GM23338 (cell line): ENCODE results near the gene SNRPD3. TPM values are rescaled to one million over a fixed set of nuclear protein-coding genes. Genes with fewer than 3 reads are reported as not detected.

Experiments used
- ATAC-seq: fragments of 200-7000 bp; cut with Tn5 transposase; 3 replicates; pipeline ENCODE4 v1.9.1; 2020
- DNase-seq: peaks from one replicate; pipeline ENCODE4 v3.0.0-alpha.2; 2015; ENCODE audit warnings: low spot score
- H2AFZ ChIP-seq: fragments of 200-600 bp; sonication (generic); 2 replicates; pipeline ENCODE4 v1.8.0; 2016; ENCODE audit warnings: antibody characterized with exemption, mild to moderate bottlenecking, moderate library complexity
- H3F3A ChIP-seq: fragments of 200-600 bp; sonication (generic); replicated peaks from 2 replicates; pipeline ENCODE4 v1.8.0; 2017; ENCODE audit warnings: antibody characterized with exemption, mixed run types, low read depth
- H3K27ac ChIP-seq: fragments of 200-600 bp; sonication (generic); 2 replicates; pipeline ENCODE4 v1.6.1; 2016; ENCODE audit warnings: low read depth
- H3K27me3 ChIP-seq: fragments of 200-600 bp; sonication (generic); 2 replicates; pipeline ENCODE4 v1.8.0; 2016; ENCODE audit warnings: mild to moderate bottlenecking, mixed run types, moderate library complexity; ENCODE audit not compliant: insufficient read depth
- H3K36me3 ChIP-seq: fragments of 200-600 bp; sonication (generic); 2 replicates; pipeline ENCODE4 v1.8.0; 2016; ENCODE audit warnings: mild to moderate bottlenecking; ENCODE audit not compliant: insufficient read depth
- H3K4me1 ChIP-seq: fragments of 200-600 bp; sonication (generic); 2 replicates; pipeline ENCODE4 v1.8.0; 2016; ENCODE audit warnings: mild to moderate bottlenecking, moderate library complexity; ENCODE audit not compliant: insufficient read depth
- H3K4me2 ChIP-seq: fragments of 200-600 bp; sonication (generic); 2 replicates; pipeline ENCODE4 v1.7.1; 2017; ENCODE audit warnings: mixed run types
- H3K4me3 ChIP-seq: fragments of 200-600 bp; sonication (generic); 2 replicates; pipeline ENCODE4 v1.6.1; 2016; ENCODE audit warnings: mixed run types
- H3K79me2 ChIP-seq: fragments of 200-600 bp; sonication (generic); replicated peaks from 2 replicates; pipeline ENCODE4 v1.8.0; 2017; ENCODE audit warnings: mild to moderate bottlenecking; ENCODE audit not compliant: insufficient read depth
- H3K9me2 ChIP-seq: fragments of 200-600 bp; sonication (generic); 2 replicates; pipeline ENCODE4 v1.8.0; 2017; ENCODE audit not compliant: insufficient read depth
- H4K20me1 ChIP-seq: fragments of 200-600 bp; sonication (generic); replicated peaks from 2 replicates; pipeline ENCODE4 v1.8.0; 2017; ENCODE audit warnings: mild to moderate bottlenecking; ENCODE audit not compliant: insufficient read depth
- H3K27ac Mint-ChIP-seq: 2 replicates; pipeline ENCODE4 v1.8.0; 2020; ENCODE audit warnings: inconsistent platforms, mild to moderate bottlenecking, moderate library complexity, mixed read lengths
- H3K27me3 Mint-ChIP-seq: 3 replicates; pipeline ENCODE4 v1.8.0; 2022; ENCODE audit warnings: low read depth, mild to moderate bottlenecking, moderate library complexity, mixed read lengths, inconsistent platforms; ENCODE audit not compliant: insufficient read depth, poor library complexity
- H3K36me3 Mint-ChIP-seq: 3 replicates; pipeline ENCODE4 v1.8.0; 2021; ENCODE audit warnings: low read depth, mild to moderate bottlenecking, inconsistent platforms, moderate library complexity, mixed read lengths
- H3K4me1 Mint-ChIP-seq: 3 replicates; pipeline ENCODE4 v1.8.0; 2020; ENCODE audit warnings: mild to moderate bottlenecking, inconsistent platforms, mixed read lengths
- H3K4me3 Mint-ChIP-seq: 3 replicates; pipeline ENCODE4 v1.8.0; 2021; ENCODE audit warnings: moderate library complexity, mild to moderate bottlenecking, inconsistent platforms, mixed read lengths
- H3K9me3 Mint-ChIP-seq: 3 replicates; pipeline ENCODE4 v1.8.0; 2020; ENCODE audit warnings: moderate library complexity, mild to moderate bottlenecking, inconsistent platforms, mixed read lengths
- EZH2 ChIP-seq: fragments of 200-600 bp; sonication (generic); IDR thresholded peaks from one replicate; pipeline ENCODE4 v1.8.0; 2017; ENCODE audit warnings: antibody characterized with exemption, mild to moderate bottlenecking, low read depth; ENCODE audit not compliant: unreplicated experiment
- STAT1 ChIP-seq: IDR thresholded peaks from one replicate; pipeline ENCODE4 v1.6.1; 2016; ENCODE audit warnings: antibody characterized with exemption; ENCODE audit not compliant: unreplicated experiment
- ZNF331 ChIP-seq: fragments of 250-450 bp; sonication (Bioruptor Pico); IDR thresholded peaks from 2 replicates; pipeline ENCODE4 v1.5.0; 2020; ENCODE audit warnings: low read depth, mild to moderate bottlenecking, moderate library complexity
- polyA plus RNA-seq: library from polyadenylated mRNA; unstranded; fragments of >200 nt; fragmentation: Nextera tagmentation; extraction: Ambion mirVana; gene quantifications from 2 replicates; pipeline ENCODE4 v1.2.1, GENCODE V29; 2016
- total RNA-seq: library from RNA; depleted of rRNA; stranded (reverse); fragments of >200 nt; shearing (Covaris generic); gene quantifications from 2 replicates; pipeline ENCODE4 v1.2.3, GENCODE V29; 2014
- TF ChIP-seq, protein P1 (sequence below): fragments of 250-450 bp; sonication (Bioruptor Pico); IDR thresholded peaks from 2 replicates; pipeline ENCODE4 v1.5.0; 2020; ENCODE audit warnings: mild to moderate bottlenecking, moderate library complexity
- TF ChIP-seq, protein P2 (sequence below): IDR thresholded peaks from 2 replicates; pipeline ENCODE4 v1.6.1; 2016; ENCODE audit warnings: antibody characterized with exemption

The SNRPD3 gene
- total and polyA plus RNA-seq, 2 experiments from 2014 or later = 314 to 375 TPM

DNA sequence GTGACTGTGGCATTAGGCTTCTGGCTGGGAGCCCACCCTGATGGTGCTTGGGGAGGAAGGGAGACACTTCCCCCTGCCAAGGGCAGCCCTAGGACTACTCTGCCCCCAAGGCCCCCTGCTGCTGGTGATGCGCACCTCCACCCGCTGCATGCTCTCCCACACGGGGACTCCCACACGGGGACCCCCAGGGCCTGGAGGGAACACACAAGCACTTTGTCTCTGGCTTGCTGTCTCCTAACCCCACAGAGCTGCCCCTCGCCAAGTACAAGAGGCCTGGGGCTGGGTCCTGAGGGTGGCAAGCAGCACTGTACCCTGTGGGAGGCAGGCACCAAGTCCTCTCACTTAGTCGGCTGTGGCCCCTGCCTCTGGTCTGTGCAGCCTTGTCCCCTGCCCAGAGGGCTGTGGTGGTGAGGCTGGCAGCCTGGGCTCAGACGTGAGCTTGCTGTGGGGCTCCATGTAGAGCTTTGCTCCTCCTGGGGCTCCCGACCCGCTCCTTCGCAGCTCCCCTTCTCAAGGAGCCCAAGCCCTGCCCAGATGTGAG is 29.1 kb downstream of the SNRPD3 start (continued):
- TF ChIP-seq, protein P1, sequence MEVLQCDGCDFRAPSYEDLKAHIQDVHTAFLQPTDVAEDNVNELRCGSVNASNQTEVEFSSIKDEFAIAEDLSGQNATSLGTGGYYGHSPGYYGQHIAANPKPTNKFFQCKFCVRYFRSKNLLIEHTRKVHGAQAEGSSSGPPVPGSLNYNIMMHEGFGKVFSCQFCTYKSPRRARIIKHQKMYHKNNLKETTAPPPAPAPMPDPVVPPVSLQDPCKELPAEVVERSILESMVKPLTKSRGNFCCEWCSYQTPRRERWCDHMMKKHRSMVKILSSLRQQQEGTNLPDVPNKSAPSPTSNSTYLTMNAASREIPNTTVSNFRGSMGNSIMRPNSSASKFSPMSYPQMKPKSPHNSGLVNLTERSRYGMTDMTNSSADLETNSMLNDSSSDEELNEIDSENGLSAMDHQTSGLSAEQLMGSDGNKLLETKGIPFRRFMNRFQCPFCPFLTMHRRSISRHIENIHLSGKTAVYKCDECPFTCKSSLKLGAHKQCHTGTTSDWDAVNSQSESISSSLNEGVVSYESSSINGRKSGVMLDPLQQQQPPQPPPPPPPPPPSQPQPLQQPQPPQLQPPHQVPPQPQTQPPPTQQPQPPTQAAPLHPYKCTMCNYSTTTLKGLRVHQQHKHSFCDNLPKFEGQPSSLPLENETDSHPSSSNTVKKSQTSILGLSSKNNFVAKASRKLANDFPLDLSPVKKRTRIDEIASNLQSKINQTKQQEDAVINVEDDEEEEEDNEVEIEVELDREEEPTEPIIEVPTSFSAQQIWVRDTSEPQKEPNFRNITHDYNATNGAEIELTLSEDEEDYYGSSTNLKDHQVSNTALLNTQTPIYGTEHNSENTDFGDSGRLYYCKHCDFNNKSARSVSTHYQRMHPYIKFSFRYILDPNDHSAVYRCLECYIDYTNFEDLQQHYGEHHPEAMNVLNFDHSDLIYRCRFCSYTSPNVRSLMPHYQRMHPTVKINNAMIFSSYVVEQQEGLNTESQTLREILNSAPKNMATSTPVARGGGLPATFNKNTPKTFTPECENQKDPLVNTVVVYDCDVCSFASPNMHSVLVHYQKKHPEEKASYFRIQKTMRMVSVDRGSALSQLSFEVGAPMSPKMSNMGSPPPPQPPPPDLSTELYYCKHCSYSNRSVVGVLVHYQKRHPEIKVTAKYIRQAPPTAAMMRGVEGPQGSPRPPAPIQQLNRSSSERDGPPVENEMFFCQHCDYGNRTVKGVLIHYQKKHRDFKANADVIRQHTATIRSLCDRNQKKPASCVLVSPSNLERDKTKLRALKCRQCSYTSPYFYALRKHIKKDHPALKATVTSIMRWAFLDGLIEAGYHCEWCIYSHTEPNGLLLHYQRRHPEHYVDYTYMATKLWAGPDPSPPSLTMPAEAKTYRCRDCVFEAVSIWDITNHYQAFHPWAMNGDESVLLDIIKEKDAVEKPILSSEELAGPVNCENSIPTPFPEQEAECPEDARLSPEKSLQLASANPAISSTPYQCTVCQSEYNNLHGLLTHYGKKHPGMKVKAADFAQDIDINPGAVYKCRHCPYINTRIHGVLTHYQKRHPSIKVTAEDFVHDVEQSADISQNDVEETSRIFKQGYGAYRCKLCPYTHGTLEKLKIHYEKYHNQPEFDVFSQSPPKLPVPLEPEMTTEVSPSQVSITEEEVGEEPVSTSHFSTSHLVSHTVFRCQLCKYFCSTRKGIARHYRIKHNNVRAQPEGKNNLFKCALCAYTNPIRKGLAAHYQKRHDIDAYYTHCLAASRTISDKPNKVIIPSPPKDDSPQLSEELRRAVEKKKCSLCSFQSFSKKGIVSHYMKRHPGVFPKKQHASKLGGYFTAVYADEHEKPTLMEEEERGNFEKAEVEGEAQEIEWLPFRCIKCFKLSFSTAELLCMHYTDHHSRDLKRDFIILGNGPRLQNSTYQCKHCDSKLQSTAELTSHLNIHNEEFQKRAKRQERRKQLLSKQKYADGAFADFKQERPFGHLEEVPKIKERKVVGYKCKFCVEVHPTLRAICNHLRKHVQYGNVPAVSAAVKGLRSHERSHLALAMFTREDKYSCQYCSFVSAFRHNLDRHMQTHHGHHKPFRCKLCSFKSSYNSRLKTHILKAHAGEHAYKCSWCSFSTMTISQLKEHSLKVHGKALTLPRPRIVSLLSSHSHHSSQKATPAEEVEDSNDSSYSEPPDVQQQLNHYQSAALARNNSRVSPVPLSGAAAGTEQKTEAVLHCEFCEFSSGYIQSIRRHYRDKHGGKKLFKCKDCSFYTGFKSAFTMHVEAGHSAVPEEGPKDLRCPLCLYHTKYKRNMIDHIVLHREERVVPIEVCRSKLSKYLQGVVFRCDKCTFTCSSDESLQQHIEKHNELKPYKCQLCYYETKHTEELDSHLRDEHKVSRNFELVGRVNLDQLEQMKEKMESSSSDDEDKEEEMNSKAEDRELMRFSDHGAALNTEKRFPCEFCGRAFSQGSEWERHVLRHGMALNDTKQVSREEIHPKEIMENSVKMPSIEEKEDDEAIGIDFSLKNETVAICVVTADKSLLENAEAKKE (CRISPR knock-in tag) = no peak

DNA sequence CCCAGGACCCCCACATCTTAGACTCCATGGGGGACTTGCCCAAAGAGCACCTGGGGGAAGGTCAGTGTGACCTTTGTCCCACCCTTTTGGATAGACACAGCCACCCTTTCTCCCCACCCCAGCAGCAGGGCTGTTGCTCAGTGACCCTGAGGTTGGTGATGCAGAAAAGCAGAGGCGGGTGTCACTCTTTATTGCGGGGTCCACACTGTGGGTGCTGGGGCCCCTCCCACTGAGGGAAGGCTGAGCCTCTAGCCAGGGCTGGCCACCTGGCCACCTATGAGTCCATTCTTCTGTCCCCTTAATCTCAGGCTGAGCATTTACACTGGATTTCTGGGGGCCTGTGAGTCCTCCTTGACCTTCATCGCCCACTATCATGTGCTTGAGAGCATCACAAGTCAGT is 29.7 kb downstream of the SNRPD3 start:
- peaks cover 1% of the 10 kb centered on the region for H3K27me3 Mint-ChIP-seq
- no peak for ATAC-seq
- Histone ChIP-seq H2AFZ (no peak overlapping the region), H3K4me3 (no peak overlapping the region), H3K9me2 (no peaks in the 10 kb centered on the region), H3K79me2 (no peaks in the 10 kb centered on the region), H3K4me2 (no peak overlapping the region), H3K27ac (no peak overlapping the region), H3K27me3 (no peaks in the 10 kb centered on the region), H3K4me1 (no peaks in the 10 kb centered on the region), H3K36me3 (no peaks in the 10 kb centered on the region), H3F3A (0 out of 2 replicates have a peak, but pooled peaks cover 5% of the 10 kb centered on the region), H4K20me1 (no peaks in the 10 kb centered on the region)
- no peak overlapping the region for H3K27ac Mint-ChIP-seq
- no peak for DNase-seq
- no peak overlapping the region for H3K4me3 Mint-ChIP-seq
- H3K4me1 Mint-ChIP-seq = no peaks in the 10 kb centered on the region; the same call in 2 of the 3 replicates
- H3K36me3 Mint-ChIP-seq = no peaks in the 10 kb centered on the region
- H3K9me3 Mint-ChIP-seq = no peaks in the 10 kb centered on the region
- TF ChIP-seq, protein P2, sequence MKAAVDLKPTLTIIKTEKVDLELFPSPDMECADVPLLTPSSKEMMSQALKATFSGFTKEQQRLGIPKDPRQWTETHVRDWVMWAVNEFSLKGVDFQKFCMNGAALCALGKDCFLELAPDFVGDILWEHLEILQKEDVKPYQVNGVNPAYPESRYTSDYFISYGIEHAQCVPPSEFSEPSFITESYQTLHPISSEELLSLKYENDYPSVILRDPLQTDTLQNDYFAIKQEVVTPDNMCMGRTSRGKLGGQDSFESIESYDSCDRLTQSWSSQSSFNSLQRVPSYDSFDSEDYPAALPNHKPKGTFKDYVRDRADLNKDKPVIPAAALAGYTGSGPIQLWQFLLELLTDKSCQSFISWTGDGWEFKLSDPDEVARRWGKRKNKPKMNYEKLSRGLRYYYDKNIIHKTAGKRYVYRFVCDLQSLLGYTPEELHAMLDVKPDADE = no peak
- TF ChIP-seq, protein P1 (CRISPR knock-in tag) = no peak
- no peak for TF ChIP-seq ZNF331 (CRISPR knock-in tag)
- no peak for TF ChIP-seq EZH2
- no peak for TF ChIP-seq STAT1
